Neutrophil (primary cell): ENCODE results near the gene SERPINB5.

Experiments used
- H3K27ac ChIP-seq: fragments of 200-600 bp; sonication (generic); 2 replicates; pipeline ENCODE4 v1.5.1; 2016; ENCODE audit warnings: mild to moderate bottlenecking, moderate library complexity
- H3K27me3 ChIP-seq: fragments of 200-600 bp; sonication (generic); 2 replicates; pipeline ENCODE4 v1.6.0; 2016; ENCODE audit warnings: mild to moderate bottlenecking
- H3K36me3 ChIP-seq: fragments of 200-600 bp; sonication (generic); 2 replicates; pipeline ENCODE4 v1.5.1; 2017
- H3K4me1 ChIP-seq, 2 experiments: fragments of 200-600 bp in 1 of 2; sonication (generic) in 1 of 2; 1 replicate in 1 of 2; 2 replicates in 1 of 2; pipeline versions ENCODE4 v1.5.1 to v1.6.1; 2013 to 2016; ENCODE audit warnings: low read depth in 1 of 2, low read length in 1 of 2, mild to moderate bottlenecking in 1 of 2, moderate library complexity in 1 of 2; ENCODE audit not compliant: control insufficient read depth in 1 of 2, insufficient read depth in 1 of 2
- H3K4me3 ChIP-seq, 2 experiments: fragments of 200-600 bp in 1 of 2; sonication (generic) in 1 of 2; 1 replicate in 1 of 2; 2 replicates in 1 of 2; pipeline ENCODE4 v1.5.1; 2013 to 2016; ENCODE audit warnings: low read depth in 1 of 2, low read length in 1 of 2, mild to moderate bottlenecking in 1 of 2, moderate library complexity in 1 of 2
- H3K9me3 ChIP-seq: fragments of 200-600 bp; sonication (generic); 2 replicates; pipeline ENCODE4 v1.5.1; 2016
- TF ChIP-seq, protein P1 (sequence below): fragments of 200-600 bp; sonication (generic); IDR thresholded peaks from 2 replicates; pipeline ENCODE4 v1.5.1; 2016; ENCODE audit warnings: antibody characterized with exemption

Gene SERPINB5

DNA sequence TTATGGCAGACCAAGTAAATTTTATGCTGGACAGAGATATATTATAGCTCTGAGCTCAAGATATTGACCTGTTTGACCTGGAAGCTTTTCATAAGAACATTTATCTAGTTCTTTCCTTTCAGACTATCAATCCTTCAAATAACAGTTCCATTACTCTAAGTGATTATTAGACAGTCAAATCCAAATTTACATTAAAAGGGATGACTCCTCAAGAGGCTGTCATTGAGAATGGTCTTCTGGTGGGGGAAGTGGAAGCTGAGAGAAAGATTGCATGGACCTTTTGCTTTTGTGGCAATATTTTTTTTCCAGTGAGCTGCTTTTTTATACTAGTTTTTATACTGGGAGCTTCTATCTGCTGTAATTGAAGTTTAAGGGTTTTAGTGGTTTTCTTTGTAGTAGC, 50.5 kb downstream of the SERPINB5 start:
- no peaks in the 10 kb centered on the region for H3K36me3 ChIP-seq
- H3K4me3 ChIP-seq: no peak overlapping the region
- no peaks in the 10 kb centered on the region for H3K27me3 ChIP-seq
- H3K9me3 ChIP-seq: no peaks in the 10 kb centered on the region
- no peak overlapping the region for H3K27ac ChIP-seq
- no peaks in the 10 kb centered on the region for H3K4me1 ChIP-seq
- TF ChIP-seq, protein P1, sequence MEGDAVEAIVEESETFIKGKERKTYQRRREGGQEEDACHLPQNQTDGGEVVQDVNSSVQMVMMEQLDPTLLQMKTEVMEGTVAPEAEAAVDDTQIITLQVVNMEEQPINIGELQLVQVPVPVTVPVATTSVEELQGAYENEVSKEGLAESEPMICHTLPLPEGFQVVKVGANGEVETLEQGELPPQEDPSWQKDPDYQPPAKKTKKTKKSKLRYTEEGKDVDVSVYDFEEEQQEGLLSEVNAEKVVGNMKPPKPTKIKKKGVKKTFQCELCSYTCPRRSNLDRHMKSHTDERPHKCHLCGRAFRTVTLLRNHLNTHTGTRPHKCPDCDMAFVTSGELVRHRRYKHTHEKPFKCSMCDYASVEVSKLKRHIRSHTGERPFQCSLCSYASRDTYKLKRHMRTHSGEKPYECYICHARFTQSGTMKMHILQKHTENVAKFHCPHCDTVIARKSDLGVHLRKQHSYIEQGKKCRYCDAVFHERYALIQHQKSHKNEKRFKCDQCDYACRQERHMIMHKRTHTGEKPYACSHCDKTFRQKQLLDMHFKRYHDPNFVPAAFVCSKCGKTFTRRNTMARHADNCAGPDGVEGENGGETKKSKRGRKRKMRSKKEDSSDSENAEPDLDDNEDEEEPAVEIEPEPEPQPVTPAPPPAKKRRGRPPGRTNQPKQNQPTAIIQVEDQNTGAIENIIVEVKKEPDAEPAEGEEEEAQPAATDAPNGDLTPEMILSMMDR: no peak

DNA sequence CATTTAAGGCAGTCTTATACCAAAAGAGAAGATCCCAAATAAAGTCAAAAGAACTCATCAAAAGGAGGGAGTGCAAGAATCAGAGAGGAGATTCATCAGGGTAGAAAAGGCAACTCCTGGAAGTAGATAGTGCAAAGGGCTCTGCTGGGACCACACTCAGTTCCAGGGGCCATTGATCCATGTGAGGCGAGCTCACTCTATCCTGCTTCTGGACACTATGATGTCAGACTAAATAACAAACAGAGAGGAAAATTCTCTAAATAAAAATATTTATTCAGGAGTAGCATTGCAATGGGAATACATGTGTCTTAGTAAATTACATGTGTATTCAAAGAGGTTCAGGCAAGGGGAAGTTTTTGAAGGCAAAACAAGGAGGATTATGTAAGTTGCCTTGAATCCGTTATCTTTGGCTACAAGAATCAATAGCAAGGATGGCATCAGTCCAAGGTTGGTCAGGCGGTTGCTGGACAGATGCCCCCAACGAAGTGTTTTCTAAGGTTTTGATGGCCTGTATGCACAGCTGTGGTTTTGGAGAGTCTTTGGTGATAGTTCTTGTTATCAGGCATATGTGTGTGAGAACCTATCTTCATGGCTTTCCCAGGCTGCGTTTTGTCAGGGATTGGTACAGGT, 52.2 kb downstream of the SERPINB5 start:
- Histone ChIP-seq H3K9me3 (no peaks in the 10 kb centered on the region), H3K27me3 (no peaks in the 10 kb centered on the region), H3K27ac (no peak overlapping the region), H3K4me3 (no peak overlapping the region), H3K4me1 (no peaks in the 10 kb centered on the region), H3K36me3 (no peaks in the 10 kb centered on the region)
- TF ChIP-seq, protein P1: no peak

DNA sequence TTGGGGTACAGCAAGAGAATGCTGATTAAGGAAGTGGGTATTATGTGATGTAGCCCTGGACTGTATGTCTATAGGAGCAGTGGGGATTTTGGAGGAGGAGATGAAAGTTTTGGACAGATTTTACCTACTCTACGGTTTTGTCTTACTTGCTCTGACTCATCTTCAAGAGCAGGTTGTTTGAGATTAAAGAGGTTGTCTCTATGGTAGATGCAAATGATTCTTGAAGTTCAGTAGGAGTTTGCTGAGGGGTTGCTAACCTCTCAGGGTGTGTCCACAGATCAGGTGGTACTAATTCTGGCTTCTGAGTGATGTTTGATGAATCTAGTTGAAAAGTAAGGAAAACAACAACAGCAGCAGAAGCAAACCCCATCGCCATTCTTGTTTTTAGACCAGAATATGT, 55.7 kb downstream of the SERPINB5 start:
- H3K9me3 ChIP-seq: no peaks in the 10 kb centered on the region
- no peaks in the 10 kb centered on the region for H3K27me3 ChIP-seq
- TF ChIP-seq, protein P1: no peak
- H3K27ac ChIP-seq: no peak overlapping the region
- H3K36me3 ChIP-seq: no peaks in the 10 kb centered on the region
- peaks cover 6 to 15% of the 10 kb centered on the region in 2 experiments for H3K4me1 ChIP-seq
- H3K4me3 ChIP-seq: no peak overlapping the region

DNA sequence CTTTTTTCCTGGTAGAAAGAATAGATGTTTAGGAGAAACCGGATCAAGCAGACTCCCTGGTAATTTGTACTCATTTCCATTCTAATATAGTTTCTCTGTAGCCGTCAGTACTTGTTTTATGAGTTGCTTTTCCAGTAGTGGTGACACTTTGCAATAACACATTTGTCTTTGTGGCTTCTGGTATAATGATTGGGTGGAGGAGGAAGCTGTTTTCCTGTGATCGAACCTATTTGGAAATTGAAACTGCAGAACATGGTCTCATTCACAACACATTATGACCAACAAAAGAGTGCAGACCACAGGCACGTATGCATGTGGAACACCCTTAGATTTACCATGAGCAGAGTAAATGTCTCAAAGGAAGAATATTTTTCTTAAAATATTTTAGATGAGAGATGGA, 57.9 kb downstream of the SERPINB5 start:
- no peak overlapping the region for H3K4me3 ChIP-seq
- peaks cover 6 to 15% of the 10 kb centered on the region in 2 experiments for H3K4me1 ChIP-seq
- H3K9me3 ChIP-seq: no peaks in the 10 kb centered on the region
- TF ChIP-seq, protein P1: no peak
- H3K27ac ChIP-seq: no peak overlapping the region
- no peaks in the 10 kb centered on the region for H3K27me3 ChIP-seq
- no peaks in the 10 kb centered on the region for H3K36me3 ChIP-seq

DNA sequence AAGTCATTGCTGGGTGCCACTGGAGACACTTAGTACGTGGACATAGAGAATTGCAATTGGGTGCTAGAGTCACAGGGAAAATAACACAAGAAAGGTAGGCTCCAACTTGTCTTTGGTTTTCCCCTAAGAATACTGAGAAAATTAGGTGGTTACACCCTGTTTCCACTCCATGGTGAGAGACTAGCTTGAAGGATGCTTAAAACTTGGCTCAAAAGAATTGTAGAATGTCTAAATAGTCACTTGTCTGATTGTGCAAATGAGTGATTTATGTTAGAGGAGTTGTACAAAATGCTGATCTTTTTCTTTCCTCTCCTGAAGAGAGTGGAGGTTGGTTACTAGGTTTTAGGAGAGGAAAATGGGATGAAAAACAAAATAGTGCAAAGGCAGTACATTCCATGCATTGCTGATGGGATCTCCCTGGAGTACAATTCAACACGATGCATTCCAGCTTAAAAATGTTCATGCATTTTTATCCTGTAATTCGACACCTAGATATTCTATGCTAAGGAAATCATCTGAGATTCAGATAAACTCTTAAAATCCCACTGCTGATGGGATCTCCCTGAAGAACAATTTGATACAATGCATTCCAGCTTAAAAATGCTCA, 63.2 kb downstream of the SERPINB5 start:
- Histone ChIP-seq H3K4me1 (peaks cover 6 to 8% of the 10 kb centered on the region in 2 experiments), H3K27ac (no peak overlapping the region), H3K27me3 (no peaks in the 10 kb centered on the region), H3K4me3 (no peak overlapping the region), H3K36me3 (no peaks in the 10 kb centered on the region), H3K9me3 (no peaks in the 10 kb centered on the region)
- TF ChIP-seq, protein P1: no peak
